ENCODE results near the gene BPHL.
"Not testable (repeated sequence)": the region's sequence is repeated elsewhere in the genome, so short reads cannot be mapped to it uniquely, and the experiment has no call there.

BPHL gene

DNA sequence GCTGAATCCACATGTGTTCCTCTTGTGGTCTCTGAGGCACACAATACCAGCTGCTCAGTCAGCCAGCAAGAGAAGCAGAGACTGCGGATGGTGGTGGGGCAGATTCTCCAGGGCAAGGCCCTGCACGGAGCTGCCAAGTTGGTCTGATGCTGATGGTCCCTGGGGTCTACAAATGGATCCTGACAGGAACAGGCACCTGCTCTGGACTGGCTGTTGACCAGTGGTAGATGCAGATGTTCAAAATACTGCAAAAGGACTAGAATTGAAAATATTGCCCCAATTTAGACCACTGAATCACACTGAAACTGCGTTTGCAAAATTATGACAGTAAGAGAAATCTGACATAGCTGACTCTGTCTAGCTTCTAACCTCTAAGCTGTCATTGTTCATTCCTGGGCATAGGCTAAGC is 68.5 kb downstream of the BPHL start:
- DNase-seq: no peak

DNA sequence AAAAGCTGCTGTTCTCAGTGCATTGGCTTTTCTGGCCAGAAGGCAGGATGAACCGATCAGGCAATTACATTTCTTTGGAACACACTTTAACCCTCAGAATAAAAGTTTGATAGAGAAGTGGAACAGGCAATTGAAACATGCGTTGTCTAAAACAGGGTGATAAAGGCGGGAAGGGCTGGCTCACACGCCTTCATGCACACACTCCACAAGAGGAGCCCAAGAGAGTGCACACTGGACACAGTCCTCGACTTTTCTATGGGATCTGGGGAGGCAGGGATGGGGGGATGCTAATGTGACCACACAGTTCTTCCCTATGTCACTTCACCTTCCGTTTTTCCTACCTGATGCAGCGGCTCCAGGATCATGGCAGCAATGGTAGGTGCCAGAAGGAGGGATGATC is 69.8 kb downstream of the BPHL start:
- no peak for DNase-seq

DNA sequence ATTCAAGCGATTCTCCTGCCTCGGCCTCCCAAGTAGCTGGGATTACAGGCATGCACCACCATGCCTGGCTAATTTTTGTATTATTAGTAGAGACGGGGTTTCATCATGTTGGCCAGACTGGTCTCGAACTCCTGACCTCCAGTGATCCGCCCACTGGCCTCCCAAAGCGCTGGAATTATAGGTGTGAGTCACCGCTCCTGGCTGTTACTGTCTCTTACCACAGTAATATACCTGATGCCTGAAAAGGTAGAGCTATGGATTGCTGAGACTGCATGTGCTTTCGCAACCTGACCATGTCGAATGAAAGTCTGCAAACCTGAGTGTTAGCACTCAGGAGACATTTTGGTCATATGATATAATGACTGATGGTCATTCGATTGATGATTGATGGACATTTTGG is 70.7 kb downstream of the BPHL start:
- not testable (repeated sequence) for DNase-seq

DNA sequence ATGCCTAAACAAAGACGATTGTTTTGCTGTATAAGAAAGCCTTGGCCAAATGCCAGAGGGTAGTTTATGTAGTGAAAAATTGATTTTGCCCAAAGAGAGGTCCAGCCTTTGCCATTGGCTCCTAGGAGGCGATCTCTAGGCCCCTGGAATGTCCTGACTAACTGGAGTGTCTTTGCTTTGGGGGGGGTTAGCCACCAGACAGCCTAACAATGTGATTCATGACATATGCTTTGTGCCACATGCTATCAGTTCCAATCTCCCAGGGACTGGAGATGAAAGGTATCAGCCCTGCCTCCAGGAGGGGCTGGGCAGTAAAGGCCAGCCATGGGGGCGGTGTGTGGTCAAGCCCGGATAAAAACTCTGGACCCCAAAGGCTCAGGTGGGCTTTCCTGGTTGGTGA is 71.5 kb downstream of the BPHL start:
- no peak for DNase-seq

DNA sequence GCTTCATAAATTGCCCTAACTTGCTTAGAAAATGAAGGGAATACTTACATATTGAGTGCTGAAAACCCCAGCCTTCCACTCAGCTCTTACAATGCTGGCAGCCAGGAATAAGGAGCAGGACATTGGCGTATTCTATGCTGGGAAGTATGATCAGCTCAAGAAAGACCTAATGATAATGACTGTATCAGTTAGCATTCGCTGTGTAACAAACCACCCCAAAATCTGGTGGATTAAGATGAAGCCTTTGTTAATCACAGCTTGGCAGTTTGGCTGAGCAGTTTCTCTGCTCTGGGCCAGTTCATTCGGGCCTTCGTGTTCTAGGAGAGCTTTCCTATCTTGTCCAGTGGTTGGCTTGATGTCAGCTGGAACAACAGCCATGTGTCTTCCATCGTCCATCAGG is 72.3 kb downstream of the BPHL start:
- DNase-seq: no peak

DNA sequence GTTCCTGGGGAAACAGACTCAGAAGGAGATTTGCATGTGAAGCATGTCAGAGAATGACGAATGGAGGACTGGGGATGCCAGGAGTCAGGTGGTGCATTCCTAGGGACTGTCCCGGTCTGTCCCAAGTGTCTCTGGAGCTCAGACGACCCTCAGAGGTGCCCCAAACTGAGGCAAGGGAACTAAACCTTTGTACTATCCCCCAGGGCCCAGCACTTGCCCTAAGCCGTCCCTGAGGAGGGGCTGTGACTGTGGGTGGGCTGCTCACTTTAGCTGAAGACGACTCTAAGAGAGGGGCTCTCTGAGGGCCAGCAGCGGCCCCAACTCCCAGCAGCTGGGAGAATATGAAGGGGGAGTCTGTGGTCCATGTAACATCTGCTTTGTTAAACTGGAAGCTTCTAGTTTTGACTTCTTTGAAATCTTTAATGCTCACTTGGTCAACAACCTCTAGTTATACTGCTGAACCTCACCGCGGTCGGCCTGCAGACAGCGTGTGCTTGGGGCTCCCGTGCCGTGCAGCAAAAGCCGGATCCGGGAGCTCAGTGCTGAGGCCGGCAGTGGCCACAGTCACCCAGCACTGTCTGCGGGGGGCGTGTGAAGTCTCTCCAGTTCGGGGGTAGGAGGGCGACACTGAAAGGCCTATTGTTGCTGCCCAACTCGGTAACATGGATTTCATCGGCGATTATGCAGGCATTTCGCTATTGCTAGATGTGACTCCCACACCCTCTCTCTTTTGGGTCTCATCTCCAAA is 74.8 kb downstream of the BPHL start:
- no peak for DNase-seq

DNA sequence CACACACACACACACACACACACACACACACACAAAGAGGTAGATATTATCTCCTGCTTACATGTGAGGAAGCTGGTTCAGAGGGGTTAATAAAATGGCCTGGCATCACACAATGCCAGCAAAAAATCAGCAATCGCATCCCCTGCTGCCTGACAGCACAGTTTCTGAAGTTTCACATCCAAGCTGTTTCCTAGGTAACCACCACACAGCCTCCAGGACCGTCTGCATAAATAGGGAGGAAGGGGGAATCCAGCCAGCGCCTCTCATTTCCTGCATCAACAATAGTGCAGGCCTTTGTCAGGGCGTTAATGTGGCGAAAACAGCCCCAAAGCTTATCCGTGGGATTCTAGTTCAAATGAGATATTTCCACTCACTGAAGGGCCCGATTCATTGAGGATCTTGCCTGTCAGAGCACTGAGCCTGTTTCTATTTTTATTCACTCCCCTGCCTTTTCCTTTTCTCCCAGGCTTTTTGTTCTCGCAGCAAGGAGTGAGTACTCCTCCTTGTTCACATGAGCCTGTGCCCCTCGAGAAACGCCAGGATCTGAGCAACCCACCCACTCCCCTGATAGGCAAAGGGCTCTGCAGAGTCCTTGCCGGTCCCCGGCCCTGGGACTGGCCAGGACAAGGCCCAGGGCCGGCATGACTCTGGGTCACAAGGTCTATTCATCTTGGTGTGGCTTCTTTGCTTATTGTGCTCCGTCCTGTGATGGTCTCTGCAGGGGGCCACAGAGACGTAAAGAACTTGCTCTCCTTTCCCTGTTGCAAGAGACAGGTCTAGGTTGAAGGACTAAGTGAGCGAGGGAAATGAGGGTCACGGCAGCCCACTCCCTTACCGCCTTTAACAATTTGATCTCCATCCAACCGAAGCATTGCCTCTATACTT is 76.3 kb downstream of the BPHL start:
- DNase-seq: peak; percentile 30

DNA sequence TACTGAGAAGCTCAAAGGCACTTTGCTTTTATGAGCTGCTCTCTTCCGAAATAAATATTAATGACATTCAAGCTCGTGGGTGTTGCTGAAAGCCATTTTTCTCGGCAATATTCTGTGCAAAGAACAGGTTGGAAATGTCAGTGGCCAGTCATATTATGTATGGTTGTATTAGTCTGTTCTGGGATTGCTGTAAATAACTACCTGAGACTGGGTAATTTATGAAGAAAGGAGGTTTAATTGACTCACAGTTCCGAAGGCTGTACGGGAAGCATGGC is 76.8 kb downstream of the BPHL start:
- no peak for DNase-seq

DNA sequence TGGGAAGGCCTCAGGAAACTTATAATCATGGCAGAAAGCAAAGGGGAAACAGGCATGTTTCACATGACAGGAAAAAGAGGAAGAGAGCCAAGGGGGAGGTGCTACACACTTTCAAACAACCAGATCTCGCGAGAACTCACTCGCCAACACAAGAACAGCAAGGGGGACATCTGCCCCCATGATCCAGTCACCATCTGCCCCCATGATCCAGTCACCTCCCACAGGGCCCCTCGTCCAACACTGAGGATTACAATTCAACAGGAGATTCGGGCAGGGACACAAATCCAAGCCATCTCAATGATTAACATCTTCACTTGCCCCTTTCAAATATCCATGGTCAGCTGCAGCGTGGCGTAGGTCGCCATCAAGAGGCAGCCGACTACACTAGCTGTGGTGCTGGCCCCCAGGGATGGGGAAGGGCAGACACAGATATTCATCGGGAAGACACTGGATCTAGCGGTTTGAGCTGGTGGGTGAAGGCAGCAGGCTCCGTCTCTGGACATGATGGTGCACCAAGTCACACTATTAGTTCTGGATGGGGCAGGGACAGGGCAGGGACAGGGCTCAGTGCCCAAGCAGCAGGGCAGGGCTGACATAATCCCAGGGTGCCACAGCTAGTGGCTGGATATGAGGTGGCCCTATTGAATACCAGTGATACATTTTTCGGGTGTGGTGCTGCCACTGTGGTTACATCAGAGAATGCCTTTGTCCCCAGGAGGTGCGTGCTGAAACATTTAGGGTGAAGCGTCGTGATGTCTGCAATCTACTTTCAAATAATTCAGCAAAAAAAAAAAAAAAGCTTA is 77.4 kb downstream of the BPHL start:
- no peak for DNase-seq

DNA sequence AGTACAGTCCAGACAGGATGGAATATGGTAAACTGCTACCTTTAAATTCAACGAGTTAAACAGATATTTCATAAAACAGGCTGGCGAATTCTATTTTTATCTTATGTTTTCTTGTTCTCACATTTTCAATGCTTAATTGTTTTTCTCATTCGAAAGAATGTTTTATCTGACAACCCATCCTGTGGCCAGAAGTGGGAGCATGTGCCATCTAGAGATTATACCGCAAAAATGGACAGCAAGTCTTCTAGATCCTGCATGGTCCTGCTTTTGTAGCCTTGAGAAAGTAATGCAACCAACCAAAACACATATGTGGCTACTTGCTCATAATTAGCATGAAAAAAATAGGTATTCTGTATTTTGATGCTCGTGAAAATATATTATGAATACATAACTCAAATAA is 78.3 kb downstream of the BPHL start:
- DNase-seq: no peak

DNA sequence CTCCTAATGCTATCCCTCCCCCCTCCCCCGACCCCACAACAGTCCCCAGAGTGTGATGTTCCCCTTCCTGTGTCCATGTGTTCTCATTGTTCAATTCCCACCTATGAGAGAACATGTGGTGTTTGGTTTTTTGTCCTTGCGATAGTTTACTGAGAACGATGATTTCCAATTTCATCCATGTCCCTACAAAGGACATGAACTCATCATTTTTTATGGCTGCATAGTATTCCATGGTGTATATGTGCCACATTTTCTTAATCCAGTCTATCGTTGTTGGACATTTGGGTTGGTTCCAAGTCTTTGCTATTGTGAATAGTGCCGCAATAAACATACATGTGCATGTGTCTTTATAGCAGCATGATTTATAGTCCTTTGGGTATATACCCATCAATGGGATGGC is 79.2 kb downstream of the BPHL start:
- DNase-seq: not testable (repeated sequence)

DNA sequence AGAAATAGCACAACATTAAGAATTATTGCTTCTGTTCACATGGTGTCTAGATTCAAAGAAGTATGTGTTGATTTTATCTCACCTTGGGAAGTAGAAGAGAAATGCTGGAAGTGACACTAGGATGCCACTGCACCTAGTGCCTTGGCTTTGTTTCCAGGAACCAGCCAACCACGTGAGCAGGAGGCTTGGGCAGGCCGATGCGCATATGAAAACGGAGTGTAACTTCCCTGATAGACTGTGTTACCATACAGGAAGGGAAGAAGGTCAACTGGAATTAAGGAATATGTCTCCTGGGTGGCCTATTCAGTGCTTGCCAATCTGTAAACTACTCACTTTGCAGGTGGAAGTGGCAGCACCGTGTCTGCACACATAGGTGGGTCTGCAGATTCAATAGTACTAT is 80.9 kb downstream of the BPHL start:
- no peak for DNase-seq

DNA sequence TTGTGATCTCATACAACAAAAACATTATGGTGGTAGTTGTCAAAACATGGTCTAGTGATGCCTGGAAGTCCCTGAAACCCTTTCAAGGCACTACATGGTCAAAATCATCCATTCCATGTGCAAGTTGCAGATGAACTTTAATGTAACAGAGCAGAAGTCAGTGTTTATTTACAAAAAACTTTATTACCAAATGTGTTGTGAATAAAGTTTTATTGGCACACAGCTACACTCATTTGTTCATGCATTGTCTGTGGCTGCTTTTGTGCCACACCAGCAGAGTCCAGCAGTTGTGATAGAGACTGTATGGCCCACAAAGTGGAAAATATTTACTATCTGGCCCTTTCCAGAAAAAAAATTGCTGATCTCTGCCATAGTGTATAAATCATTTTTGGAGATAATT is 82.2 kb downstream of the BPHL start:
- no peak for DNase-seq

DNA sequence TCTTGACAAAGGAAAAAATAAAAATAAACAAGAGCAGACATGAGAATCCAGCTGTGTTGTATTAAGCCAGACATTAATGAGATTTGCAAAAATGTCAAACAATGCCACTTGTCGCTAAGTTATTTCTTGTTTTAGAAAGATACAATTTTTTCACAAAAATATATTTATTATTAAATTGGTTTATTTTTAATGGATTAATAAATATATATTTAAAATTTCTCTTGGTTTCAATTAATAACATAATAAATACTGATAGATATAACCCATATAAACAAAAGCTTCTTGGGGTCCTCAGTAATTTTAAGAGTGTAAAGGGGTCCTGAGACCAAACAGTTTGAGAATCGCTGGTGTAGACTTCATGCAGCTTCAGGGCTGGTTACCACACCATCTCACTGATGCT is 82.9 kb downstream of the BPHL start:
- DNase-seq: no peak
